D721Med (cell line): Measurements from ENCODE around the gene MRRF.

Experiments
- DNase-seq: peaks from one replicate; pipeline ENCODE4 v3.0.0; 2011; ENCODE audit warnings: low spot score; ENCODE audit not compliant: insufficient read length
- FAIRE-seq: peaks from 2 replicates; lab custom pipeline; 2011; peaks lifted over from hg19 to GRCh38; lab: Jason Lieb, UNC
- TF ChIP-seq, protein P1 (sequence below): IDR thresholded peaks from 2 replicates; pipeline ENCODE4 v1.5.1; 2012; ENCODE audit warnings: mild to moderate bottlenecking, control low read depth; ENCODE audit not compliant: insufficient read depth; ENCODE audit errors: missing control alignments

The MRRF gene

DNA sequence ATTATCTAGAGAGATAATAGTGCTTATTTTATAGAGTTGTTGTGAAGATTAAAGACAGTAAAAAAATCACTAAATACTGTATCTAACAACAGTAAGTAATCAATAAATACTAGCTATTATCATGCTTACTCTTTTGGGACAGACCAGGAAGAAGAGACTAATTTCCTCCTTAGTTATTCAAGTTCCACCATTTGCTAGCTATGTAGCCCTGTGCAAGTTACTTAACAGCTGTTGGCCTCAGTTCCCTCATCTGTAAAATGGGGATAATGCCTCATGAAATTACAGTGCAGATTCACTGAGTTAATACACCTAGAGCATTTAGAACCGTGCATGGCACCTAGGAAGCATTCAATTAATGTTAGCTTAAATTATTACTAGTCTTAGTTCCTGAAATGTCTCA, 2.6 kb upstream of the MRRF start:
- FAIRE-seq (no peak), DNase-seq (no peak)
- TF ChIP-seq, protein P1, sequence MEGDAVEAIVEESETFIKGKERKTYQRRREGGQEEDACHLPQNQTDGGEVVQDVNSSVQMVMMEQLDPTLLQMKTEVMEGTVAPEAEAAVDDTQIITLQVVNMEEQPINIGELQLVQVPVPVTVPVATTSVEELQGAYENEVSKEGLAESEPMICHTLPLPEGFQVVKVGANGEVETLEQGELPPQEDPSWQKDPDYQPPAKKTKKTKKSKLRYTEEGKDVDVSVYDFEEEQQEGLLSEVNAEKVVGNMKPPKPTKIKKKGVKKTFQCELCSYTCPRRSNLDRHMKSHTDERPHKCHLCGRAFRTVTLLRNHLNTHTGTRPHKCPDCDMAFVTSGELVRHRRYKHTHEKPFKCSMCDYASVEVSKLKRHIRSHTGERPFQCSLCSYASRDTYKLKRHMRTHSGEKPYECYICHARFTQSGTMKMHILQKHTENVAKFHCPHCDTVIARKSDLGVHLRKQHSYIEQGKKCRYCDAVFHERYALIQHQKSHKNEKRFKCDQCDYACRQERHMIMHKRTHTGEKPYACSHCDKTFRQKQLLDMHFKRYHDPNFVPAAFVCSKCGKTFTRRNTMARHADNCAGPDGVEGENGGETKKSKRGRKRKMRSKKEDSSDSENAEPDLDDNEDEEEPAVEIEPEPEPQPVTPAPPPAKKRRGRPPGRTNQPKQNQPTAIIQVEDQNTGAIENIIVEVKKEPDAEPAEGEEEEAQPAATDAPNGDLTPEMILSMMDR, result no peak

DNA sequence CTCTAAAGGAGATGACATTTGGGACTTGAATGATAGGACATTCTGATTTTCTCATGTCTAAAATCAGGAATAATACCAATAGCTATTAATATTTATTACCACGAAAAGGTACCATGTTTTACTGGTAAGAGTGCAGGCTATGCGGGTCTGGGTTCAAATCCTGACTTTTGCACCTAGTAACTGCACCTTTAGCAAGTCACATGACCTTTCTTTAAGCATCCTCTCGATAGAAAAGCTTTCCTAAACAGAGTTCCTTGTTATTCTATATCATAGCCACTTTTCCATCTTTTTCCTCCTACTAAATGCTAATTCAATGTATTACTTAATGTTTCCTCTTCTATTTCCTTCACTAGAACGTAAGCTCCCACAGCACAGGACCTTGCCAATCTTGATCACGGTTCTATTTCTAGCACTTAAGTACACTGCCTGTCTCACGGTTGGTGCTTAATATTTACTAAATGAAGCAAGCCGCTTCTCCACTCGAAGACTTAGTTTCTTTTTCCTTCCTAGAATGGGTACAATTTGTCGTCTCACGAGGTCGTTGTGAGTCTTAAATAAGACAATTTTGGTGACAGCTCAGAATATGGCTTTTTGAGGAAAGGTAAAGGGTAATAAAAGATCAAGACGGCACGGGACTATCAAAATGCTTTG, 858 bp upstream of the MRRF start:
- DNase-seq (no peak), FAIRE-seq (no peak)
- TF ChIP-seq, protein P1, result no peak

DNA sequence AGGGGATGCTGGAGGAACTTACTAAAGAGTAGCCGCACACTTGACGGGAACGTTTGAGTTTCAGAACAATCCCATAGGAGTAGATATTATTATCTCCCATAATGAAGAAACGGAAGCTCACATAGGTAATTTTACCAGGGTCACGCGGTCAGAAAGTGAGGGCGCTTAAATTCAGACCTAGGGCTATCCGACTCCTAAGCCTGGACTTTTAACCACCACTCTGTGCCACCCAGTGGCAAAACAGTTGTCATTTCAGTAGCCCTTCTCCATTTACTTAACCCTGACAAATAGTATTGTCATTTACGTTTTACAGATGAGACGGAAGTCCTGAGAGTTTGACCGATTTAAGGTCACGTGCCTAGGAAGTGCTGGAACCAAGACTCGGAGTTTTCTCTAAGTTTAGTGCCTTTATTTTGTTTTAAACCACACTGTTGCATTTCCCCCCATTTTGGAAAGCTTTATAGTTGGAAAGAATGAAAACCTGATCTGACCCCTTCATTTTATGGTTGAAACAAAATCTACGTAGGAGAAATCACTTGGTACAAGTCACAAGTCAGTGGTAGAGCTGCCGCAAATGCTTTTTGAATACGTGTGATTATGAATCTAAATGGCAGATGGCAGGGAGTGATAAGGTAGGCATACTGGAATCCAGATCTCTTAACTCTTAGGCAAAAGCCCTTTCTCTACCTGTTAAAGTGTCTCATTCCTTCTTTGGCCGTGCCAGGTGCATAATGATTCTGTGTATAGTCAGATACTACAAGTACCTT, 650 bp downstream of the MRRF start:
- TF ChIP-seq, protein P1, result no peak
- no peak for DNase-seq
- FAIRE-seq, result no peak

DNA sequence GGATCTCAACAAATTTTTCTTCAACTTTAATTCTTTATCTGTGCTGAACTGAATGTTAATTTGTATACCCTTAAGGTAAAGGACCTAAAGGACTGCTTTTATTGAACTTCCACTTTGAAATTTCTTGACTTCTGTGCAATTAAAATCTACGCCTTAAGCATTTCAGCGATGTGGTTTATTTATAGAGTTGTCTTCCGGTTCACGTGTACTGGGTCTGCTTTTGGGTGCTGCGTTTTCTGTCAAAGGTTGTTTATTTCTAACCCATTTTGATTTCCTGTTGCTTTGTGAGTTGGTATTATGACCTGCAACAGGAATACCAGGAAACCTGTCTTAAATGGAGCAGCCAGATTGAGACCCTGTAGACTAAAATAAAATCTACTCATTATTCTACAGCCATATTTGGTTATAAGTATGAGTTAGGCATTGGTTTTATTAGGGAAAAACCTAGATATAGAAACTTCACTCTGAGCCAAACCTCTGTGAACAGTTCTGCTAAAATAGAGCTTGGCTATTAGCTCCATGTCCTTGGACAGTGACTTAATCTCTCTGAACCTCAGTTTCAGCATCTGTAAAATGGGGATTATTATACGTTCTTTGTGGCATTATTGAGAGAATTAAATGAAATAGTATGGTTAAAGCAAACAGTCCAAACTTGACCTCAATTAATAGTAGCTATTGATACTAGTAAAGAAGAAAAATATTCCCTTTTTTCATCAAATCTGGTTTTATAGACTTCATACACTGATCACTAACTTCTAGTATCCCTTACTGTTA, 3.5 kb downstream of the MRRF start:
- DNase-seq (no peak), FAIRE-seq (no peak)
- TF ChIP-seq, protein P1, result no peak

DNA sequence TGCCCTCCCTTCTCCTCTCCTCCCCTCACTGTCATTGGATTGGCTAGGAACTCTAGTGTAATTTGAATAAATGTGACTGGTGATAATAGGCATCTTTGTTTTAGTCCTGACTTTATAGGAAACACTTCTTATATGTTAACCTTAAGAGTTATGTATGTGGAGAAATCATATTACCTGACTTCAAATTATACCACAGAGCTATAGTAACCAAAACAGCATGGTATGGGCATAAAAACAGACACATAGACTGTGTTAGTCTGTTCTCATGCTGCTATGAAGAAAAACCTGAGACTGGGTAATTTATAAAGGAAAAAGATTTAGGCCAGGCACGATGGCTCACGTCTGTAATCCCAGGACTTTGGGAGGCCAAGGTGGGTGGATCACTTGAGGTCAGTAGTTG, 9.4 kb downstream of the MRRF start:
- TF ChIP-seq, protein P1, result no peak
- FAIRE-seq, result no peak
- DNase-seq, result no peak

DNA sequence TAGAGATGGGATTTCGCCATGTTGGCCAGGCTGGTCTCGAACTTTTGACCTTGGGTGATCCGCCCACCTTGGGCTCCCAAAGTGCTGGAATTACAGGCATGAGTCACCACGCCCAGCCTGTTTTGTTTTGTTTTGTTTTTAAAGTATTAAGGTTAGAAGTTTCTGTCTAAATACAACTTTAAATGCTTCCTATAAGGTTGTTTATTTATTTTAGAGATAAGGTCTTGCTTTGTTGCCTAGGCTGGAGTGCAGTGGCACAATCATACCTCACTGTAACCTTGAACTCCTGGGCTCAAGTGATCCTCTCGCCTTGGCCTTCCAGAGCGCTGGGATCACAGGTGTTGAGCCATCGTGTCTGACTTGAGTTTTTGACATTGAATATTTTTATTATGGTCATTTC, 11.4 kb downstream of the MRRF start:
- DNase-seq, result no peak
- TF ChIP-seq, protein P1, result no peak
- FAIRE-seq, result no peak
